HEK293T (cell line): ENCODE measurements around the gene BACE1.

Experiments
- ARNT ChIP-seq: fragments of 450-650 bp; IDR thresholded peaks from 2 replicates; pipeline ENCODE4 v1.6.1; 2017; ENCODE audit warnings: mild to moderate bottlenecking
- BHLHE40 ChIP-seq: fragments of 450-650 bp; IDR thresholded peaks from 2 replicates; pipeline ENCODE4 v1.6.1; 2016; ENCODE audit warnings: mild to moderate bottlenecking, moderate library complexity, borderline replicate concordance
- CTBP1 ChIP-seq: fragments of 450-650 bp; IDR thresholded peaks from 2 replicates; pipeline ENCODE4 v1.6.1; 2016; ENCODE audit warnings: borderline replicate concordance
- ELF4 ChIP-seq: fragments of 450-650 bp; IDR thresholded peaks from 2 replicates; pipeline ENCODE4 v1.6.1; 2017; ENCODE audit warnings: antibody characterized with exemption
- FOXA1 ChIP-seq: fragments of 450-650 bp; IDR thresholded peaks from 2 replicates; pipeline ENCODE4 v1.6.1; 2016; ENCODE audit warnings: mild to moderate bottlenecking
- FOXK2 ChIP-seq: fragments of 450-650 bp; IDR thresholded peaks from 2 replicates; pipeline ENCODE4 v1.6.1; 2016; ENCODE audit warnings: mild to moderate bottlenecking
- FOXM1 ChIP-seq: fragments of 450-650 bp; IDR thresholded peaks from 2 replicates; pipeline ENCODE4 v1.6.1; 2017; ENCODE audit warnings: mild to moderate bottlenecking, borderline replicate concordance
- HDGF ChIP-seq: fragments of 450-650 bp; IDR thresholded peaks from 2 replicates; pipeline ENCODE4 v1.6.1; 2017; ENCODE audit warnings: antibody characterized with exemption, borderline replicate concordance
- L3MBTL2 ChIP-seq: fragments of 450-650 bp; conservative IDR thresholded peaks from 2 replicates; pipeline ENCODE4 v1.6.1; 2016; ENCODE audit warnings: mild to moderate bottlenecking
- NFRKB ChIP-seq: fragments of 450-650 bp; IDR thresholded peaks from 2 replicates; pipeline ENCODE4 v1.6.1; 2016; ENCODE audit warnings: mild to moderate bottlenecking, moderate library complexity
- SP1 ChIP-seq: fragments of 450-650 bp; IDR thresholded peaks from 2 replicates; pipeline ENCODE4 v1.6.1; 2017
- SUZ12 ChIP-seq: fragments of 450-650 bp; IDR thresholded peaks from 2 replicates; pipeline ENCODE4 v1.6.1; 2016; ENCODE audit warnings: mild to moderate bottlenecking
- ZNF384 ChIP-seq: fragments of 450-650 bp; IDR thresholded peaks from 2 replicates; pipeline ENCODE4 v1.6.1; 2016
- TF ChIP-seq, protein P1 (sequence below): fragments of 450-650 bp; IDR thresholded peaks from 2 replicates; pipeline ENCODE4 v1.6.1; 2016

DNA sequence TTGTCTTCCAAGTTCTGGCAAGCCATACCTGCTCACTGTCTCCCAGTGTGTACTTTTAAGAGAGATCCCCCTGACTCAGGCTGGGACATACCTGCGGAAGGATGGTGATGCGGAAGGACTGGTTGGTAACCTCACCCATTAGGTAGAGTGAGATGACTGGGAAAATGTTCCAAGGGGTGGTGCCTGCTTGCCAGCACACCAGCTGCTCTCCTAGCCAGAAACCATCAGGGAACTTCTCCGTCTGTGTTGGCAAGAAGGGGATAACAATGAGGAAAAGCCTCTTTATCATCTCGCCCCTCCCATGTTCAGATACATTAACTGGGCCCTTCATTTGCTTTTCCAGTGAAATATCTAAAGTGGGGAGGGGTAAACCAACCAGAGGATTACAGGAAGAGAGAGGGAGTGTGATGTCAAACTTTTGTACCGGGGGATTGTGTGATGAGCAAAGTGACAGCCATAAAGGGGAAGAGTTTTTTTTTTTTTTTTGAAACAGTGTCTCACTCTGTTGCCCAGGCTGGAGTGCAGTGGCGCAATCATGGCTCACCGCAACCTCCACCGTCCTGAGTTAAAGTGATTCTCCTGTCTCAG is 25.2 kb downstream of the BACE1 start, which contains the start of gene BACE1-AS:
- no peak for TF ChIP-seq BHLHE40
- no peak for TF ChIP-seq ELF4
- no peak for TF ChIP-seq SUZ12
- TF ChIP-seq FOXA1 = no peak
- no peak for TF ChIP-seq ARNT
- TF ChIP-seq SP1 = no peak
- no peak for TF ChIP-seq FOXM1
- no peak for TF ChIP-seq FOXK2
- TF ChIP-seq NFRKB = no peak
- TF ChIP-seq ZNF384 = no peak
- no peak for TF ChIP-seq HDGF
- TF ChIP-seq, protein P1, sequence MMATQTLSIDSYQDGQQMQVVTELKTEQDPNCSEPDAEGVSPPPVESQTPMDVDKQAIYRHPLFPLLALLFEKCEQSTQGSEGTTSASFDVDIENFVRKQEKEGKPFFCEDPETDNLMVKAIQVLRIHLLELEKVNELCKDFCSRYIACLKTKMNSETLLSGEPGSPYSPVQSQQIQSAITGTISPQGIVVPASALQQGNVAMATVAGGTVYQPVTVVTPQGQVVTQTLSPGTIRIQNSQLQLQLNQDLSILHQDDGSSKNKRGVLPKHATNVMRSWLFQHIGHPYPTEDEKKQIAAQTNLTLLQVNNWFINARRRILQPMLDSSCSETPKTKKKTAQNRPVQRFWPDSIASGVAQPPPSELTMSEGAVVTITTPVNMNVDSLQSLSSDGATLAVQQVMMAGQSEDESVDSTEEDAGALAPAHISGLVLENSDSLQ = no peak
- no peak for TF ChIP-seq L3MBTL2
- no peak for TF ChIP-seq CTBP1
